Ovary (tissue), 9 donors: Measurements from ENCODE around the gene PLXNA2. TPM values are rescaled to one million over a fixed set of nuclear protein-coding genes. Genes with fewer than 3 reads are reported as not detected.

Source experiments
- DNase-seq, 5 donors: peaks; one replicate each; pipeline ENCODE4 v3.0.0-alpha.2; 2019 to 2020
- H3K27ac ChIP-seq, 2 donors: fragments of 200-600 bp; one replicate each; pipeline versions ENCODE4 v1.5.1 to v1.8.0; 2019 to 2022
- H3K27me3 ChIP-seq: fragments of 200-600 bp; one replicate; pipeline ENCODE4 v1.8.0; 2022
- H3K36me3 ChIP-seq: fragments of 200-600 bp; sonication (generic); one replicate; pipeline ENCODE4 v1.5.1; 2019
- H3K4me1 ChIP-seq: one replicate; pipeline ENCODE4 v1.8.1; 2013; ENCODE audit warnings: mild to moderate bottlenecking, moderate library complexity; ENCODE audit not compliant: insufficient read depth
- H3K4me3 ChIP-seq: fragments of 200-600 bp; sonication (generic); one replicate; pipeline ENCODE4 v1.5.1; 2017
- H3K9me3 ChIP-seq, 2 donors: fragments of 200-600 bp in 1 of 2; sonication (generic) in 1 of 2; one replicate each; pipeline versions ENCODE4 v1.5.1 to v1.8.1; 2013 to 2019; ENCODE audit warnings: mild to moderate bottlenecking in 1 of 2, moderate library complexity in 1 of 2
- CTCF ChIP-seq, 3 donors: fragments of 450-650 bp in 2 of 3; fragments of 200-600 bp in 1 of 3; IDR thresholded peaks; one replicate each; pipeline versions ENCODE4 v1.5.1 to v1.8.0; 2016 to 2022; ENCODE audit warnings: antibody characterized with exemption in 3 of 3, mild to moderate bottlenecking in 1 of 3
- EP300 ChIP-seq: sonication (generic); formaldehyde crosslinking; IDR thresholded peaks from one replicate; pipeline ENCODE4 v1.6.1; 2017; ENCODE audit warnings: antibody characterized with exemption
- POLR2A ChIP-seq: fragments of 450-650 bp; IDR thresholded peaks from one replicate; pipeline ENCODE4 v1.6.1; 2017; ENCODE audit warnings: antibody characterized with exemption, mild to moderate bottlenecking, moderate library complexity
- WGBS, 3 donors: extraction: QIAGEN DNeasy Blood & Tissue Kit in 1 of 3; methylation state at CpG; one replicate each; pipeline versions ENCODE4 v1.1.5 to v1.1.7; 2013 to 2017; 5-methylcytosine and 5-hydroxymethylcytosine counted together
- intact Hi-C, 4 donors: fragments of 100-400 bp; cut with DNase I; formaldehyde crosslinking; loops; one replicate each; pipeline versions ENCODE4 v1.11.0 to v1.15.1; 2022 to 2023
- polyA plus RNA-seq, 2 donors: library from polyadenylated mRNA; stranded (reverse); fragments of 200-250 nt in 1 of 2; fragments of 350-450 nt in 1 of 2; fragmentation: Illumina TruSeq in 1 of 2; extraction: RNeasy Lipid Tissue Mini Kit (QIAGEN cat#74804) in 1 of 2; gene quantifications; one replicate each; pipeline ENCODE4 v1.2.3, GENCODE V29; 2013 to 2014
- total RNA-seq, 7 donors: library from RNA; depleted of rRNA in 2 of 7; stranded (reverse); fragments of >200 nt in 2 of 7; fragmentation: NEBNext Ultra II Directional in 3 of 7; extraction: Animal tissue kit (Norgen Biotek cat#: 25700) in 3 of 7; gene quantifications; one replicate each; pipeline versions ENCODE4 v1.1.0 to v1.2.4, GENCODE V29; 2016 to 2023
- donor health status: DM: no; HTN: no; CAD: no; lungs with moderate emphysema.
- donor health status: DM: no; HTN: no; CAD: no.
- donor health status: Bipolar disorder and iron deficiency.
- donor health status: DM: yes; HTN: yes; CAD: no.
- donor health status: DM: no; HTN: no; CAD: no.
- donor health status: DM: yes; HTN: yes; CAD: no.

PLXNA2 gene
- total and polyA plus RNA-seq, 9 donors = 10.7 to 71.5 (median 44.0) TPM

- no peak overlapping the region for H3K4me3 ChIP-seq
- H3K27ac ChIP-seq = no peak overlapping the region
- WGBS, 3 donors = 69% methylated on average over 5 of the region's 5 CpGs
- no peak for DNase-seq
- H3K4me1 ChIP-seq = no peaks in the 10 kb centered on the region
- intact Hi-C loops = no loop called here
- no peaks in the 10 kb centered on the region for H3K9me3 ChIP-seq
- H3K27me3 ChIP-seq = no peaks in the 10 kb centered on the region
- no peaks in the 10 kb centered on the region for H3K36me3 ChIP-seq
- TF ChIP-seq POLR2A (no peak), EP300 (no peak), CTCF (IDR thresholded peaks at IDR 0.05) (no peak)
Observed at GRCh38 chr1:208007938-208008342, 236.2 kb downstream of the PLXNA2 start.

- no peak for DNase-seq
- WGBS, 3 donors = 55 to 64% (median 64%) methylated on average over 3 of the region's 3 CpGs
- TF ChIP-seq EP300 = no peak
- TF ChIP-seq POLR2A = no peak
- TF ChIP-seq CTCF (IDR thresholded peaks at IDR 0.05) = no peak
- H3K27me3 ChIP-seq = no peaks in the 10 kb centered on the region
- intact Hi-C loops = no loop called here
- no peak overlapping the region for H3K4me3 ChIP-seq
- H3K9me3 ChIP-seq = no peaks in the 10 kb centered on the region
- no peaks in the 10 kb centered on the region for H3K4me1 ChIP-seq
- H3K36me3 ChIP-seq = no peaks in the 10 kb centered on the region
- H3K27ac ChIP-seq = no peak overlapping the region
Observed at GRCh38 chr1:208007319-208007937, 236.8 kb downstream of the PLXNA2 start.

- TF ChIP-seq CTCF (IDR thresholded peaks at IDR 0.05) (no peak), POLR2A (no peak), EP300 (no peak)
- no peaks in the 10 kb centered on the region for H3K36me3 ChIP-seq
- WGBS, 3 donors = 88 to 100% (median 89%) methylated on average over 2 of the region's 2 CpGs
Observed at GRCh38 chr1:208006258-208006920, 237.8 kb downstream of the PLXNA2 start.

GRCh38 chr1:208004851-208005250, 239.3 kb downstream of the PLXNA2 start:
- H3K9me3 ChIP-seq = no peaks in the 10 kb centered on the region
- TF ChIP-seq CTCF (IDR thresholded peaks at IDR 0.05) (no peak), EP300 (no peak), POLR2A (no peak)
- no peak for DNase-seq
- 38 to 47% (median 41%) methylated on average over 3 of the region's 3 CpGs for WGBS, 3 donors
- no peak overlapping the region for H3K27ac ChIP-seq
- intact Hi-C loops = loop anchor here in 1 of 4 donors (5.0 kb wide), 1 partner anchor 1087 kb away; no protein-coding TSS in a partner anchor
- no peaks in the 10 kb centered on the region for H3K4me1 ChIP-seq
- H3K27me3 ChIP-seq = no peaks in the 10 kb centered on the region
- H3K4me3 ChIP-seq = no peak overlapping the region
- H3K36me3 ChIP-seq = no peaks in the 10 kb centered on the region

More at GRCh38 chr1:208006258-208006920, 237.8 kb downstream of the PLXNA2 start:
- intact Hi-C loops = no loop called here
- H3K27ac ChIP-seq = no peak overlapping the region
- H3K4me3 ChIP-seq = no peak overlapping the region
- no peaks in the 10 kb centered on the region for H3K27me3 ChIP-seq
- H3K9me3 ChIP-seq = no peaks in the 10 kb centered on the region
- H3K4me1 ChIP-seq = no peaks in the 10 kb centered on the region
- DNase-seq = no peak
